Measurements from ENCODE around the gene HDGF.

DNA sequence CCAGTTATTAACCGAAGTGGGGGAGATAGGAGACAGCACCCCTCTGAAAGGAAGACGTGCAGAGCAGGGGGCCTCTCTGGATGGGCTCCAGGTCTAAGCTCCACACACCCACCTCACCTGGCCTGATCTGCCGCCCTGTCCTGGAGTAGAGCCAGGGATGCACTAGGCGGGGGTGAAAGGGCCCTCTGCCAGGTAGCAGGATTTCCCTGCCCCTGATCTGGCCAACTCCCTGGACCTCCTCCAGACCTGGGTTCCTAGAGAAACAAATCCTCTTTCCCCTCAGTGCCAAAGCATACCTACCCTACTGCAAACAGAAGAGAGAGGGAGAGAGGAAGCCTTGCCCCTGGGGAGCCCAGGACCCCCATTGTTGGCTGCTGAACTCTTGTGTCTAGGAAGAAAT, 48.1 kb downstream of the HDGF start:
- TF ChIP-seq RAD21 (IDR thresholded peaks at IDR 0.05) (no peak), CTCF (IDR thresholded peaks at IDR 0.05; ENCODE audit: low read depth, low read length, missing input control) (no peak), RXRA (IDR thresholded peaks at IDR 0.05) (no peak), TAF1 (conservative IDR thresholded peaks at IDR 0.05) (no peak), REST (IDR thresholded peaks at IDR 0.05) (no peak), JUND (IDR thresholded peaks at IDR 0.05) (no peak), FOXA1 (IDR thresholded peaks at IDR 0.05) (no peak), SP1 (IDR thresholded peaks at IDR 0.05) (no peak), NR2F2 (IDR thresholded peaks at IDR 0.05) (no peak)
- TF ChIP-seq, protein P1, sequence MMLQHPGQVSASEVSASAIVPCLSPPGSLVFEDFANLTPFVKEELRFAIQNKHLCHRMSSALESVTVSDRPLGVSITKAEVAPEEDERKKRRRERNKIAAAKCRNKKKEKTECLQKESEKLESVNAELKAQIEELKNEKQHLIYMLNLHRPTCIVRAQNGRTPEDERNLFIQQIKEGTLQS (IDR thresholded peaks at IDR 0.05) = no peak
- TF ChIP-seq, protein P2, sequence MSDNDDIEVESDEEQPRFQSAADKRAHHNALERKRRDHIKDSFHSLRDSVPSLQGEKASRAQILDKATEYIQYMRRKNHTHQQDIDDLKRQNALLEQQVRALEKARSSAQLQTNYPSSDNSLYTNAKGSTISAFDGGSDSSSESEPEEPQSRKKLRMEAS (IDR thresholded peaks at IDR 0.05) = no peak
